ENCODE results near the gene PHLDA3.

PHLDA3 gene

GRCh38 chr1:201445310-201445709 is 23.7 kb downstream of the PHLDA3 start:
- Histone ChIP-seq H3K27me3 (ENCODE audit: control insufficient read depth, insufficient read depth, low read length) (no peaks in the 10 kb centered on the region), H3K4me2 (ENCODE audit: low read length) (no peak overlapping the region), H3K36me3 (ENCODE audit: control insufficient read depth, insufficient read depth, low read length) (no peaks in the 10 kb centered on the region), H2AFZ (no peak overlapping the region), H3K79me2 (no peaks in the 10 kb centered on the region), H3K9ac (no peak overlapping the region), H3K4me1 (no peaks in the 10 kb centered on the region), H3K9me3 (ENCODE audit: control insufficient read depth, low read length) (no peaks in the 10 kb centered on the region), H3K4me3 (ENCODE audit: low read depth, low read length) (no peak overlapping the region), H3K27ac (no peak overlapping the region)
- no peak for TF ChIP-seq CTCF (IDR thresholded peaks at IDR 0.05)

GRCh38 chr1:201444792-201445191 is 24.2 kb downstream of the PHLDA3 start:
- Histone ChIP-seq H3K9ac (no peak overlapping the region), H3K27ac (no peak overlapping the region)
- TF ChIP-seq CTCF (IDR thresholded peaks at IDR 0.05), result no peak

DNA sequence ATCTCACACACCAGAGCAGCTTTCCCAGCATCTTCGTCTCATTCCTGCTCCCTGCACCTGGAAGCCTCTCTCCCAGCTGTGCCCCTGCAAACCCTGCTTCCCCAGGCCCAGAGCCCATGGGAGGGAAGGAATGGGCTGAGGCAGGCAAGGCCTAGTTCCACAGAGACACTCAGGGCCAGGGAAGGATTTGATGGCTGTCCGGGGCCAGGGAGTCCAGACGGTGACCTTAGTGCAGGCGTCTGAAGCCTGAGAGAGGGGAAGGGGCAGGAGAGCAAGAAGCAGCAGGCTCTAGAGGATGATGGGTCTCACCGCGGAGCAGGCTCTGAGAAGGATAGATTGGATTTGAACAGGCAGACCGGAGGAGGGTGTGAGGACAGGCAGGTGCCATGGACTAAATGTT is 25.2 kb downstream of the PHLDA3 start:
- Histone ChIP-seq H3K27ac (no peak overlapping the region), H3K4me3 (ENCODE audit: low read depth, low read length) (no peak overlapping the region), H3K4me1 (no peaks in the 10 kb centered on the region), H3K4me2 (ENCODE audit: low read length) (no peak overlapping the region), H2AFZ (no peak overlapping the region), H3K9ac (no peak overlapping the region), H3K9me3 (ENCODE audit: control insufficient read depth, low read length) (no peaks in the 10 kb centered on the region), H3K36me3 (ENCODE audit: control insufficient read depth, insufficient read depth, low read length) (no peaks in the 10 kb centered on the region), H3K27me3 (ENCODE audit: control insufficient read depth, insufficient read depth, low read length) (no peaks in the 10 kb centered on the region), H3K79me2 (no peaks in the 10 kb centered on the region)
- TF ChIP-seq CTCF (IDR thresholded peaks at IDR 0.05), result no peak

More at GRCh38 chr1:201444792-201445191, 24.2 kb downstream of the PHLDA3 start:
- no peaks in the 10 kb centered on the region for H3K4me1 ChIP-seq
- no peaks in the 10 kb centered on the region for H3K36me3 ChIP-seq (ENCODE audit: control insufficient read depth, insufficient read depth, low read length)
- H3K4me3 ChIP-seq (ENCODE audit: low read depth, low read length), result no peak overlapping the region
- no peaks in the 10 kb centered on the region for H3K79me2 ChIP-seq
- no peak overlapping the region for H2AFZ ChIP-seq
- no peaks in the 10 kb centered on the region for H3K9me3 ChIP-seq (ENCODE audit: control insufficient read depth, low read length)
- no peak overlapping the region for H3K4me2 ChIP-seq (ENCODE audit: low read length)
- H3K27me3 ChIP-seq (ENCODE audit: control insufficient read depth, insufficient read depth, low read length), result no peaks in the 10 kb centered on the region

- H3K4me2 ChIP-seq (ENCODE audit: low read length), result no peak overlapping the region
These were observed 32.0 kb downstream of the PHLDA3 start for GRCh38 chr1:201436969-201437368.

More at GRCh38 chr1:201436969-201437368, 32.0 kb downstream of the PHLDA3 start:
- Histone ChIP-seq H3K9ac (no peak overlapping the region), H3K27ac (no peak overlapping the region), H3K9me3 (ENCODE audit: control insufficient read depth, low read length) (no peaks in the 10 kb centered on the region), H3K4me3 (ENCODE audit: low read depth, low read length) (no peak overlapping the region), H3K27me3 (ENCODE audit: control insufficient read depth, insufficient read depth, low read length) (no peaks in the 10 kb centered on the region), H3K36me3 (ENCODE audit: control insufficient read depth, insufficient read depth, low read length) (no peaks in the 10 kb centered on the region), H2AFZ (no peak overlapping the region), H3K79me2 (no peaks in the 10 kb centered on the region), H3K4me1 (no peaks in the 10 kb centered on the region)
- TF ChIP-seq CTCF (IDR thresholded peaks at IDR 0.05), result no peak
